ENCODE data around the gene KCNA3. TPM values are rescaled to one million over a fixed set of nuclear protein-coding genes. Genes with fewer than 3 reads are reported as not detected.

The KCNA3 gene
- total and polyA plus RNA-seq, 11 donors, result 0.06 to 2.3 (median 0.47) TPM; not detected in 1

DNA sequence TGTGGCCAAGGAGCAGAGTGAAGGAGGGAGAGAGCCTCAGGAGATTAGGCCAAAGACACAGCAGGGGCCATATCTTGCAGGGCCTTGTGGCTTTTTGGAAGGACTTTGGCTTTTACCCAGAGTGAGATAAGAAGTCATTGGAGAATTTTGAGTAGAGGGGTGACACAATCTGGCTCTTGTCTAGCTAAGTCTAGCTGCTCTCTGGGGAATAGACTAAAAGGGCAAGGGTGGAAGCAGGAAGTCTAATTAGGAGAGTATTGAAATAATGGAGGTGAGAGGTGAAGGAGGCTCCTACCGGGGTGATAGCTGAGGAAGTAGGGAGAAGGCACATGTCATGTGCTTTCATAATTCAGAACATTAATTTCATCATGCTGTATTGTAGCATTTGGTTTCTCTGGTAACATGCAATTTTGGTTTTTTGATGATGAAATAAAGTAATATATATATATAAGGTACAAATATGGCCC lies 34.3 kb upstream of the KCNA3 start:
- H3K9me3 ChIP-seq, result no peaks in the 10 kb centered on the region
- ATAC-seq, result no peak
- H3K4me3 ChIP-seq, result no peak overlapping the region
- 27 to 54% (median 32%) methylated on average over 1 of the region's 1 CpG for WGBS, 4 donors
- H3K27me3 ChIP-seq, result no peaks in the 10 kb centered on the region
- TF ChIP-seq POLR2A (IDR thresholded peaks at IDR 0.05), result no peak
- TF ChIP-seq, protein P1, sequence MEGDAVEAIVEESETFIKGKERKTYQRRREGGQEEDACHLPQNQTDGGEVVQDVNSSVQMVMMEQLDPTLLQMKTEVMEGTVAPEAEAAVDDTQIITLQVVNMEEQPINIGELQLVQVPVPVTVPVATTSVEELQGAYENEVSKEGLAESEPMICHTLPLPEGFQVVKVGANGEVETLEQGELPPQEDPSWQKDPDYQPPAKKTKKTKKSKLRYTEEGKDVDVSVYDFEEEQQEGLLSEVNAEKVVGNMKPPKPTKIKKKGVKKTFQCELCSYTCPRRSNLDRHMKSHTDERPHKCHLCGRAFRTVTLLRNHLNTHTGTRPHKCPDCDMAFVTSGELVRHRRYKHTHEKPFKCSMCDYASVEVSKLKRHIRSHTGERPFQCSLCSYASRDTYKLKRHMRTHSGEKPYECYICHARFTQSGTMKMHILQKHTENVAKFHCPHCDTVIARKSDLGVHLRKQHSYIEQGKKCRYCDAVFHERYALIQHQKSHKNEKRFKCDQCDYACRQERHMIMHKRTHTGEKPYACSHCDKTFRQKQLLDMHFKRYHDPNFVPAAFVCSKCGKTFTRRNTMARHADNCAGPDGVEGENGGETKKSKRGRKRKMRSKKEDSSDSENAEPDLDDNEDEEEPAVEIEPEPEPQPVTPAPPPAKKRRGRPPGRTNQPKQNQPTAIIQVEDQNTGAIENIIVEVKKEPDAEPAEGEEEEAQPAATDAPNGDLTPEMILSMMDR (IDR thresholded peaks at IDR 0.05), result no peak
- no peaks in the 10 kb centered on the region for H3K36me3 ChIP-seq
- intact Hi-C loops (cut with DNase I), result no loop called here
- peaks cover 0 to 4% (median 0%) of the 10 kb centered on the region in 12 donors for H3K4me1 ChIP-seq
- DNase-seq, result no peak
- no peak overlapping the region for H3K27ac ChIP-seq

DNA sequence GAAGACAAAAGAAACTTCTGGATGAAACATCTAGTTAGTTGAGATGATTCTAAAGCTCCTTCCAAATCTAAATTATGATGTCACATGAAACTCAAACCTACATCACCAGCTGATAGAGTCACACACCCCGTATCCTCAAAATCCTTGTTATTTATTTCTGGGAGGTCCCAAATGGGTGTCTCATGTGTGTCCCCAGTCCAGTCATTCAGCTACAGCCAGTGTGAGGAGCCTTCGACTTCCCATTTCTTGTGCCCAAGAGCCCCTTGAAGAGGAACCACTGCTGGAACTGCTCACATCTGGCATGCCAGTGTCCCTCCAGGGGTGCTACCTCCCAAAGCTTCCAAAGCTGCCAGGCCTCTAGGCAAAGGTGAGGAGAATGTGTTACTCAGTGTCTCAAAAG lies 32.5 kb upstream of the KCNA3 start:
- TF ChIP-seq, protein P1 (IDR thresholded peaks at IDR 0.05), result no peak
- no peak for TF ChIP-seq POLR2A (IDR thresholded peaks at IDR 0.05)
- H3K4me1 ChIP-seq, result peaks cover 0 to 4% (median 0%) of the 10 kb centered on the region in 12 donors
- H3K27ac ChIP-seq, result no peak overlapping the region
- intact Hi-C loops (cut with DNase I), result no loop called here
- H3K36me3 ChIP-seq, result no peaks in the 10 kb centered on the region
- no peaks in the 10 kb centered on the region for H3K27me3 ChIP-seq
- DNase-seq, result no peak
- 77 to 95% (median 83%) methylated on average over 2 of the region's 2 CpGs for WGBS, 4 donors
- H3K9me3 ChIP-seq, result no peaks in the 10 kb centered on the region
- ATAC-seq, result no peak
- H3K4me3 ChIP-seq, result no peak overlapping the region

DNA sequence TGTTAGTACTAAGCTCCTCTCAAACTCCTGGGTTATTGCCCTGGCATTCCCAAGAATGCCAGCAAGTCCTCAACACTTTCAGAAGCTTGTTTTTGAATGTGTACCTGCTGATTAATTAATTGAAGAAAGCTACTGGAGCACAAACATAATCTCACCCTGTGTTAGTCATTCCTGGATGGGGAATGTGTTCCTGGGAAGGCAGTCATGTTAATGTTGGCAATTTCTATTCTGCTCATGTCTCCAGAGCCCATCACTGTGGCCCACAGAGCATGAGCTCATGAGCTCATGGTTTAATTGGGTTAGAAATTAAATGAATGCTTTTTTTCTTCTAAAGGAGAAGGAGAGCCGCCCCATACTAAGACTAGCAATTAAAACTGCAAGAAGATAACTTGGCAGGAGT lies 31.9 kb upstream of the KCNA3 start:
- intact Hi-C loops (cut with DNase I), result no loop called here
- no peaks in the 10 kb centered on the region for H3K36me3 ChIP-seq
- H3K4me3 ChIP-seq, result no peak overlapping the region
- no peak for ATAC-seq
- peaks cover 0 to 2% (median 0%) of the 10 kb centered on the region in 12 donors for H3K4me1 ChIP-seq
- TF ChIP-seq, protein P1 (IDR thresholded peaks at IDR 0.05), result no peak
- TF ChIP-seq POLR2A (IDR thresholded peaks at IDR 0.05), result no peak
- no peaks in the 10 kb centered on the region for H3K27me3 ChIP-seq
- H3K9me3 ChIP-seq, result no peaks in the 10 kb centered on the region
- WGBS, 4 donors, result 55 to 68% (median 60%) methylated on average over 1 of the region's 1 CpG
- no peak for DNase-seq
- H3K27ac ChIP-seq, result no peak overlapping the region

DNA sequence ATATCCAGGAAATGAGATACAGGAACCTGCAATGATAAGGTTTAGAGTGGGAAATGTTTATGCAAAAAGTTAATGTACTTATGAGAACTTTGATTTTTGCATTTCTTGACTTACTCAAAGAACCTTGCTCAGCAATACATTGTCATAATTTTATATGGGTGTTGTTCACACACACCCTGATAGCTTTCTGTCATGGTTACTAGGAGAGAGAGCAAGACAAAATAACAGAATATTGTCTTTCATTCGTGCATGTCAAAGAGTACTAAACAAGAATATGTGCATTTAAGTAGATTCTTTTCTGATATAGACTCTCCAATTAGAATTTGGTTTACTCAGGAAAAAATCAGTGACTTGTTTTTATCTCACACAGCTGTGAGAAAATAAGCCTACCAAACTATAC lies 27.5 kb upstream of the KCNA3 start:
- Histone ChIP-seq H3K27me3 (no peaks in the 10 kb centered on the region), H3K4me1 (peaks cover 0 to 4% (median 0%) of the 10 kb centered on the region in 12 donors), H3K9me3 (peaks cover 0 to 7% (median 0%) of the 10 kb centered on the region in 12 donors), H3K4me3 (no peak overlapping the region), H3K27ac (no peak overlapping the region), H3K36me3 (no peaks in the 10 kb centered on the region)
- DNase-seq (no peak), ATAC-seq (no peak)
- intact Hi-C loops (cut with DNase I), result no loop called here
- 64 to 74% (median 71%) methylated on average over 1 of the region's 1 CpG for WGBS, 4 donors
- TF ChIP-seq POLR2A (IDR thresholded peaks at IDR 0.05), result no peak
- TF ChIP-seq, protein P1 (IDR thresholded peaks at IDR 0.05), result no peak
